ENCODE results near the gene PJVK. TPM values are rescaled to one million over a fixed set of nuclear protein-coding genes. Genes with fewer than 3 reads are reported as not detected.

The PJVK gene
- total and polyA plus RNA-seq, 2 of the 13 experiments (the other 11 are each of a cell fraction or from before 2014, with no cell fraction given) = 1.2 to 2.6 TPM

DNA sequence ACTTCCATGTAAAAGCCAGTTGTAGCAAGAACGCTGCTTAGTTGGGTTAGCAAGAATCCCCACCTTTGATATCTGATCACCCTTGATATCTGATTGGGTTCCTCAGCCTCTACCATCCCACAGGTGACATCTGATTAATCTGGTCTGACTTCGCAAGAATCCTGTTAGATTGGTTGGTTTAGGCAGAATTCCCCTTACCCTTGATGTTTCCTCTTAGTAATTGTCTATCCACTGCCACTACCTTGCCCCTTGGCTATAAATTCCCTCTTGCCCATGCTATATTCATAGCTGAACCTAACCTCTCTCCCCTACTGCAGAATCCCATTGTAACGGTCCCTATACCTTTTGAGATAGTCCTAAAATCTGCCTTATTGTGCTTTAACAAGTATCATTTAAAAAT lies 33.3 kb upstream of the PJVK start:
- no peaks in the 10 kb centered on the region for H3K9me3 ChIP-seq (ENCODE audit: low read length)
- no peak overlapping the region for H3K27ac ChIP-seq (ENCODE audit: extremely low read length, insufficient read depth, low read length)
- FAIRE-seq (no peak), DNase-seq (ENCODE audit: low spot score) (no peak), ATAC-seq (no peak)
- no peak overlapping the region for H3K4me2 ChIP-seq (ENCODE audit: low read depth, low read length)
- no peak overlapping the region for H3K4me3 ChIP-seq (replicated peaks in 1 of 3; ENCODE audit: insufficient read depth in 1 of 3, low read depth in 2 of 3, low read length in 3 of 3)
- TF ChIP-seq HHEX (CRISPR knock-in tag; IDR thresholded peaks at IDR 0.05) = no peak
- no peak for TF ChIP-seq STAG1 (CRISPR knock-in tag; IDR thresholded peaks at IDR 0.05)
- H3K27me3 ChIP-seq (ENCODE audit: control insufficient read depth in 1 of 2, insufficient read depth in 2 of 2, low read length in 2 of 2) = peaks cover 0 to 6% of the 10 kb centered on the region in 2 experiments; a peak in 1 of 5 replicates
- no peaks in the 10 kb centered on the region for H4K20me1 ChIP-seq (ENCODE audit: insufficient read depth, low read length)
- no TSS peak for BruUV-seq (replicated peaks)
- POLR2A ChIA-PET = interaction anchor here (1.0 to 1.3 kb wide), 2 partner anchors 33 to 306 kb away, joined by 3 to 4 read pairs; partner anchors contain the start of genes PJVK, PRKRA and RBM45
- CTCF ChIA-PET (ENCODE audit: low intra/inter-chr PET ratio, low total read pairs) = no interaction called here
- H3K36me3 ChIP-seq (replicated peaks in 1 of 2; ENCODE audit: control insufficient read depth in 1 of 2, insufficient read depth in 2 of 2, low read length in 2 of 2) = no peaks in the 10 kb centered on the region
- in situ Hi-C loops (cut with HindIII; ENCODE audit: extremely low pct_ligation_motif_present, low pct_unique_long_range_greater_than_20kb) (loop anchor here (10.0 kb wide), 2 partner anchors 113 to 303 kb away; partner anchors contain the start of gene RBM45), intact Hi-C loops (cut with micrococcal nuclease; ENCODE audit: unreplicated experiment) (no loop called here)
- H3K4me1 ChIP-seq (ENCODE audit: insufficient read depth, low read length) = peaks cover 16% of the 10 kb centered on the region; the same call in 1 of the 2 replicates
- H3K9ac ChIP-seq (ENCODE audit: insufficient read depth, low read depth, low read length) = no peak overlapping the region
- WGBS (ENCODE audit: low lambda C conversion rate) = 73% methylated on average over 3 of the region's 3 CpGs
- H2AFZ ChIP-seq (ENCODE audit: low read length) = no peak overlapping the region
- no peaks in the 10 kb centered on the region for H3K79me2 ChIP-seq (ENCODE audit: insufficient read depth, low read length)

DNA sequence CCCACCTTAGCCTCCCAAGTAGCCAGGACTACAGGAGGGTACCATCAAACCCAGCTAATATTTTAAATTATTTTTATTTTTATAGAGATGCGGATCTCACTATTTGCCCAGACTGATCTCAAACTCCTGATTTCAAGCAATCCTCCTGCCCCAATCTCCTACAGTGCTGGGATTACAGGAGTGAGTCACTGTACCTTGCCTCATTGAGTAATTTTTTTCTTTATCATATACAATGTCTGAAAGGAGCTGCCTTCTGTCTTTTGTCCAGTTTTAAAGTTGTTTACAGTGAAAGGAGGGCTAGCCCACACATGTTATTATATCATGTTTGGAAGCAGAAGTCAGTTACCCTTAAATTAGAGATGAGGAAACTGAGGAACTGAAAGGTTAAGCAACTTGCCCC lies 32.8 kb upstream of the PJVK start:
- ATAC-seq (no peak), FAIRE-seq (no peak), DNase-seq (ENCODE audit: low spot score) (no peak)
- H3K27me3 ChIP-seq (ENCODE audit: control insufficient read depth in 1 of 2, insufficient read depth in 2 of 2, low read length in 2 of 2) = peaks cover 0 to under 1% of the 10 kb centered on the region in 2 experiments; a peak in 1 of 5 replicates
- H3K4me3 ChIP-seq (replicated peaks in 1 of 3; ENCODE audit: insufficient read depth in 1 of 3, low read depth in 2 of 3, low read length in 3 of 3) = no peak overlapping the region
- in situ Hi-C loops (cut with HindIII; ENCODE audit: extremely low pct_ligation_motif_present, low pct_unique_long_range_greater_than_20kb) (loop anchor here (10.0 kb wide), 2 partner anchors 114 to 304 kb away; partner anchors contain the start of gene RBM45), intact Hi-C loops (cut with micrococcal nuclease; ENCODE audit: unreplicated experiment) (no loop called here)
- no peak overlapping the region for H2AFZ ChIP-seq (ENCODE audit: low read length)
- no peaks in the 10 kb centered on the region for H3K36me3 ChIP-seq (replicated peaks in 1 of 2; ENCODE audit: control insufficient read depth in 1 of 2, insufficient read depth in 2 of 2, low read length in 2 of 2)
- H3K4me1 ChIP-seq (ENCODE audit: insufficient read depth, low read length) = peaks cover 12% of the 10 kb centered on the region; the same call in 1 of the 2 replicates
- H4K20me1 ChIP-seq (ENCODE audit: insufficient read depth, low read length) = no peaks in the 10 kb centered on the region
- no peak overlapping the region for H3K27ac ChIP-seq (ENCODE audit: extremely low read length, insufficient read depth, low read length)
- H3K4me2 ChIP-seq (ENCODE audit: low read depth, low read length) = no peak overlapping the region
- H3K9ac ChIP-seq (ENCODE audit: insufficient read depth, low read depth, low read length) = no peak overlapping the region
- POLR2A ChIA-PET = interaction anchor here (1.0 to 1.4 kb wide), 3 partner anchors 10 to 306 kb away, joined by 3 to 6 read pairs (median 4); partner anchors contain the start of genes PJVK, PRKRA and RBM45
- CTCF ChIA-PET (ENCODE audit: low intra/inter-chr PET ratio, low total read pairs) = no interaction called here
- no peaks in the 10 kb centered on the region for H3K9me3 ChIP-seq (ENCODE audit: low read length)
- no TSS peak for BruUV-seq (replicated peaks)
- WGBS (ENCODE audit: low lambda C conversion rate) = 91% methylated on average over 1 of the region's 1 CpG
- H3K79me2 ChIP-seq (ENCODE audit: insufficient read depth, low read length) = no peaks in the 10 kb centered on the region
- TF ChIP-seq TEAD3 (CRISPR knock-in tag; optimal IDR thresholded peaks at IDR 0.05; ENCODE audit: borderline replicate concordance) (no peak), RNF219 (CRISPR knock-in tag; IDR thresholded peaks at IDR 0.05) (no peak), KDM1A (CRISPR knock-in tag; IDR thresholded peaks at IDR 0.05) (no peak)
- TF ChIP-seq, protein P1, sequence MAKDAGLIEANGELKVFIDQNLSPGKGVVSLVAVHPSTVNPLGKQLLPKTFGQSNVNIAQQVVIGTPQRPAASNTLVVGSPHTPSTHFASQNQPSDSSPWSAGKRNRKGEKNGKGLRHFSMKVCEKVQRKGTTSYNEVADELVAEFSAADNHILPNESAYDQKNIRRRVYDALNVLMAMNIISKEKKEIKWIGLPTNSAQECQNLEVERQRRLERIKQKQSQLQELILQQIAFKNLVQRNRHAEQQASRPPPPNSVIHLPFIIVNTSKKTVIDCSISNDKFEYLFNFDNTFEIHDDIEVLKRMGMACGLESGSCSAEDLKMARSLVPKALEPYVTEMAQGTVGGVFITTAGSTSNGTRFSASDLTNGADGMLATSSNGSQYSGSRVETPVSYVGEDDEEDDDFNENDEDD (CRISPR knock-in tag; IDR thresholded peaks at IDR 0.05; ENCODE audit: borderline replicate concordance) = no peak
- TF ChIP-seq, protein P2, sequence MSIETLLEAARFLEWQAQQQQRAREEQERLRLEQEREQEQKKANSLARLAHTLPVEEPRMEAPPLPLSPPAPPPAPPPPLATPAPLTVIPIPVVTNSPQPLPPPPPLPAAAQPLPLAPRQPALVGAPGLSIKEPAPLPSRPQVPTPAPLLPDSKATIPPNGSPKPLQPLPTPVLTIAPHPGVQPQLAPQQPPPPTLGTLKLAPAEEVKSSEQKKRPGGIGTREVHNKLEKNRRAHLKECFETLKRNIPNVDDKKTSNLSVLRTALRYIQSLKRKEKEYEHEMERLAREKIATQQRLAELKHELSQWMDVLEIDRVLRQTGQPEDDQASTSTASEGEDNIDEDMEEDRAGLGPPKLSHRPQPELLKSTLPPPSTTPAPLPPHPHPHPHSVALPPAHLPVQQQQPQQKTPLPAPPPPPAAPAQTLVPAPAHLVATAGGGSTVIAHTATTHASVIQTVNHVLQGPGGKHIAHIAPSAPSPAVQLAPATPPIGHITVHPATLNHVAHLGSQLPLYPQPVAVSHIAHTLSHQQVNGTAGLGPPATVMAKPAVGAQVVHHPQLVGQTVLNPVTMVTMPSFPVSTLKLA (IDR thresholded peaks at IDR 0.05) = no peak
